Activated CD4-positive, alpha-beta T cell treated with anti-CD3 and anti-CD28 coated beads, Interleukin-2, Interleukin-6, amounts not matched to agents 100 ng/mL and 50 ng/mL, durations not matched to agents 16 hours and 8 hours (primary cell): ENCODE data around the gene RABGAP1L.
A peak's percentile ranks its signal among the peaks of the same experiment; 100 is the strongest.
"Not testable (repeated sequence)": the region's sequence is repeated elsewhere in the genome, so short reads cannot be mapped to it uniquely, and the experiment has no call there.

Source experiments
- DNase-seq: peaks from one replicate; pipeline ENCODE4 v3.0.0-alpha.2; 2020

RABGAP1L gene

DNA sequence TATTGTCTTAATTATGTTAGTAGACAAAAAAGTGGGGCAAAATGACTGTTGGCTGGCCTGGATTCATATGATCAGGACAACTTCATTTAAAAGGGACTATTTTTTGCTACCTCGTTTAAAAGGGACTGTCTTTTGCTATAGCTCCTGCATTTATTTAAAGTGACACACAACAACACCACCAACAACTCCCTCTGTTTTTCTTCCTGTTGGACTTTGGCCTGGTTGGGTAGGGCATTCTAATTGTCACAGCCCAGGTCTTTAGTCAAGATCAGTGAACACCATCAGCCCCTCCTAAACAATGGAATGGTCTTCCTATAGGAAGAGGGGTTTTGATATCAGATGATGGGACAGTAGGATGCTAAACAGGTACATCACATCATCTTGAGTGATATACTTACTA lies 530.2 kb downstream of the RABGAP1L start:
- no peak for DNase-seq

DNA sequence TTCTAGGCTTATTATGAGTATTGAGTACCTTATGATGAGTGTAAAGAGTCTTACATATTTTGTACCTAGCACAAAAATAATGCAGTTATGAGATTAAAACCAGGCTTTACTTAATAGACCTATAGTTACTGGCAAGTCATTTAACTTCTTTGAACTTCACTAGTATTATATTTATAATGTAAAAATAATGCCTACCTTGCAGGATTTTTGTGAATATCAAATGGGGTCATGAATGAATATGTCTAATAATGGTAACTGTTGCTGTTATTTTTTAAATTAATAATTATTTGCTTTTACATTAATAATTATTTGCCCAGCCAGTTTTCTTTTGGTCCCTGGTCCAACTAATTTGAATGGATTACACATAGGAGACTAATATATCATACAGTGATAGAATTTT lies 530.9 kb downstream of the RABGAP1L start:
- no peak for DNase-seq

DNA sequence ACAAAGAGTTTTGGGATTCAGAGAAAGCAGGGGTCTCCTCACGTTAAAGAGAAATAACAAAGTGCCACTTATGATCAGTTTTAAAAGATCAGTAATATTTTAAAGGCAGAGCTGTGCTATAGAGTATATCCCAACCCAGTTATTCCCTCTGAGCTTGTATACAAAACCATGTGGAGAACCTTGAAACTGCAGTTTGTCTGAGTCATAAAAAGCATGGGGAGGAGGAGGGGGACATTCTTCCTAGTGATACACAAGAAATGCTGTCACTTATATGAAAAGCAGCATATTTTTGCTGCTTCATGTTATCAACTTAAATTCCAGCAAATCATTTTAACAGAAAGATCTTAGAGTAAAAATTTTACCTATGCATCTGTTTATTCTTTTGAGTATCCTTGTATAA lies 533.0 kb downstream of the RABGAP1L start:
- DNase-seq = no peak

- DNase-seq = no peak
These were observed 533.8 kb downstream of the RABGAP1L start for GRCh38 chr1:174693085-174693484.

DNA sequence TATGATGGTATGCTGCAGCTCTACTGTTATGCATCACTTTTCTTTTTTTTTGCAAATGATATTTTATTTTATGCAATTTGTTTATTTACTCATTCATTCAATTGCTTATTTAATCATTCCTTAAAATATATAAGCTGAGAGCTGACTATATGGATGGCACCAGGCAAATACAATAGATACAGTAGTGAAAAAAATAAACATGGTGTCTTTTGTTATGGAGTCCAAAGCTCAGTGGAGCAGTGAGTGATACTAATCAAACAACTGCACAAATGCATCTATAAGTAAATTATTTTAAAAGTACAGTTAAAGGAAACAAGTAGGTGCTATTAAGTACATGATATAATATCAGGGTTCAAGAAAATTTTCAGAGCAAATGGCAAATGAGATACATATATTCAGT lies 534.2 kb downstream of the RABGAP1L start:
- not testable (repeated sequence) for DNase-seq

- DNase-seq = no peak
These were observed 536.9 kb downstream of the RABGAP1L start for GRCh38 chr1:174696026-174696821.

GRCh38 chr1:174700314-174700713 lies 541.0 kb downstream of the RABGAP1L start:
- DNase-seq = no peak

GRCh38 chr1:174700775-174701174 lies 541.5 kb downstream of the RABGAP1L start:
- DNase-seq = no peak

GRCh38 chr1:174701565-174701964 lies 542.2 kb downstream of the RABGAP1L start:
- no peak for DNase-seq

- no peak for DNase-seq
These were observed 542.7 kb downstream of the RABGAP1L start for GRCh38 chr1:174702011-174702410.

DNA sequence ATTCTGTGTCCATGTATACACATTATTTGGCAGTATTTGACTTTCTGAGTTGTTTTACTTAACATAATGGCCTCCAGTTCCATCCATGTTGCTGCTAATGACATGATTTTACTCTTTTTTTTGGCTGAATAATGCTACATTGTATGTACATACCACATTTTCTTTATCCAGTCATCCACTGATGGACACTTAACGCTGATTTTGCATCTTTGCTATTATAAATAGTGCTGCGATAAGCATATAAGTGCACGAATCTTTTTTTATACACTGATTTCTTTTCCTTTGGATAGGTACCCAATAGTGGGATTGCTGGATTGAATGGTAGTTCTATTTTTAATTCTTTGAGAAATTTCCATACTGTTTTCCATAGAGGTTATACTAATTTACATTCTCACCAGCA lies 544.0 kb downstream of the RABGAP1L start:
- no peak for DNase-seq

- DNase-seq = no peak
These were observed 545.0 kb downstream of the RABGAP1L start for GRCh38 chr1:174704300-174704699.

- DNase-seq = no peak
These were observed 551.8 kb downstream of the RABGAP1L start for GRCh38 chr1:174710868-174711845.

- DNase-seq = not testable (repeated sequence)
These were observed 552.5 kb downstream of the RABGAP1L start for GRCh38 chr1:174711848-174712247.

DNA sequence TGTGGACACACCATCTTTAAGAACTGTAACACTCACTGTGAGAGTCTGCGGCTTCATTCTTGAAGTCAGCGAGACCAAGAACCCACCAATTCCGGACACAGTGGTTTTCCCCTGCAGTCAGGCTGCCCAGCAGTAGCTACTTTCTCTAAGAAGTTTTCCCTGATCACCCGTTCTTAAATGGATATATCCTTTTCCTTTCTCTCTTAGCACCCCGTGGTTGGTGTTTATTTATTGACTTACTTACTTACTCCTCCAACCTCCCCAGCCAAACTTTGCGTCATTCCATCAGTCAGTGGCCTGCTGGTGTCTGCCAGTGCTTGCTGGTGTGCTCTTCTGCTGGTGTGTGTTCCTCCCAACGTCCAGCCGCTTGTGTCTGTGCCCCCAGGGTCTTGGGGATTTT lies 553.2 kb downstream of the RABGAP1L start:
- no peak for DNase-seq

- DNase-seq = no peak
These were observed 554.5 kb downstream of the RABGAP1L start for GRCh38 chr1:174713796-174714195.

- DNase-seq = no peak
These were observed 559.9 kb downstream of the RABGAP1L start for GRCh38 chr1:174719194-174719593.

GRCh38 chr1:174720618-174721017 lies 561.3 kb downstream of the RABGAP1L start:
- no peak for DNase-seq

- no peak for DNase-seq
These were observed 561.9 kb downstream of the RABGAP1L start for GRCh38 chr1:174721246-174721645.

DNA sequence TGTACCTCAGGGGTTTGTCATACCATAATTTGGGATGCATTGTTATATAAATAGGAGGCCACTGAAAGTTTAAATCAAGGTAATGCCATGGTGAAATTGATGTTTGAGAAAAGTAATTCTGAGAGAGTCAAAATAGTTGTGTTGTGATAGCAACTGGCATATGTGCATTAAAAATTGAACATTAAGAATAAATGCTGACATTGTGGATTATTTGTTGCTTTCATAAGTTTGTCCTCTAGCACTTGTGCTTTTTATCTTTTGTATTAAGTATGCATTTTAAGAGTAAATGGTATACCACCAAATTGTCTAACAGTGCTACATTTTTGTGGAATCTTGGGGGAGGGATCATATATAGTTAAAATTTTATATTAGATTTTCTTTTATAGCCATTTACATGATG lies 564.5 kb downstream of the RABGAP1L start:
- no peak for DNase-seq

GRCh38 chr1:174724219-174724618 lies 564.9 kb downstream of the RABGAP1L start:
- DNase-seq = no peak

DNA sequence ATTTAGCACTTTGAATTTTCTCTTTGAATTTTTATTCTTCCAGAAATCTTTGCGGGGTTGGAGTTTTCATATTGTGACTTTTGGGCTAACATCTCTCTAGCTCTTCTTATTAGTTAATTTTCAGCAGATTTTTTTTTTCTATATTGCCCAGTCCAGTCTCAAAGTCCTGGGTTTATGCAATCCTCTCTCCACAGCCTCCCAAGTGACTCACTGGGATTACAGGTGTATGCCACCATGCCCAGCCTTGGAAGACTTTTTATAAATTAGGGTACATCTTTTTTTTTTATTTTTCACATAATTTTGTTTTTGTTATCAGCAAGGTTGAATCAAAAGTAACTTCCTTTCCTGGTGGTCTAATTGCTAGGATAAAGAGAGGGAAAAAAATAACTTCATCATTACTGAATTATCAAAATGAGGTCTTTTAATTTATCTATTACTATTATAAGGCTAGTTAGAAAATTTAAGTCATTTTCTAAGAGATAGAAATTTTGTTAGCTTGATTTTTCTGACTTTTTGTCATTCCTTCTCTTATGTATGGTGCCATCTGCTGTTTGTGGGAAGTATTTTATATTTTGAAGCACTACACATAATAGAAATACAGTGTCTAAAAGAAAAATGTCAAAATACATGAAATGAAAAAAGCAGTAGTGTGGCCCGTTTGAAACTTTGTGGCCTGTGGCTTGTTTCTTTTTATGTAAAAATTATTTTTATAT lies 567.0 kb downstream of the RABGAP1L start:
- peak; percentile 8 for DNase-seq
